Cardiac fibroblast (primary cell): ENCODE data around the gene SERPINA10.

Source experiments
- DNase-seq, 2 donors: peaks; one replicate each; pipeline versions ENCODE4 v3.0.0 to v3.0.0-alpha.2; 2010; ENCODE audit warnings: low read depth in 2 of 2
- H3K4me3 ChIP-seq, 2 donors: replicated peaks in 1 of 2; 1 replicate in 1 of 2; 2 replicates in 1 of 2; pipeline ENCODE4 v1.5.1; 2011; ENCODE audit warnings: low read depth in 2 of 2, low read length in 2 of 2, mild to moderate bottlenecking in 2 of 2, moderate library complexity in 1 of 2
- CTCF ChIP-seq: IDR thresholded peaks from one replicate; pipeline ENCODE4 v1.5.1; 2011; ENCODE audit warnings: low read depth, mild to moderate bottlenecking, low read length, inconsistent platforms

Gene SERPINA10

DNA sequence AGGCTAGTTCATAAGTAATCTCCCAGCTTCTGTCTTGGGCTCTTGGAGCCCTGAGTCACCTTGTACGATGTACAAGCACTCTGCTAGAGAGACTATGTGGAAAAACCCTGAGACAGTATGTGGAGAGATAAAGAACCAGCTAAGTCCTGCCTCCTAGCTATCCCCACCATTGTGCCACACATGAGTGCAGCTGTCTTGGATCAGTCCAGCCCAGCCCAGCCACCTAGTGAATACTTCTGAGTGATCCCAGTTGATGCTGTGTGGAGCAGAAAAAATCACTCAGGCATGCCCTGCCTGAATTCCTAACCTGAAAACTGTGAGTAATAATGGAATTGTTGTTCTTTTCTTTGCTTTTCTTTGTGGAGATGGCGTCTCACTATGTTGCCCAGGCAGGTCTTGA is 35.1 kb upstream of the SERPINA10 start:
- TF ChIP-seq CTCF, result no peak
- DNase-seq, result no peak
- H3K4me3 ChIP-seq, result no peak overlapping the region

DNA sequence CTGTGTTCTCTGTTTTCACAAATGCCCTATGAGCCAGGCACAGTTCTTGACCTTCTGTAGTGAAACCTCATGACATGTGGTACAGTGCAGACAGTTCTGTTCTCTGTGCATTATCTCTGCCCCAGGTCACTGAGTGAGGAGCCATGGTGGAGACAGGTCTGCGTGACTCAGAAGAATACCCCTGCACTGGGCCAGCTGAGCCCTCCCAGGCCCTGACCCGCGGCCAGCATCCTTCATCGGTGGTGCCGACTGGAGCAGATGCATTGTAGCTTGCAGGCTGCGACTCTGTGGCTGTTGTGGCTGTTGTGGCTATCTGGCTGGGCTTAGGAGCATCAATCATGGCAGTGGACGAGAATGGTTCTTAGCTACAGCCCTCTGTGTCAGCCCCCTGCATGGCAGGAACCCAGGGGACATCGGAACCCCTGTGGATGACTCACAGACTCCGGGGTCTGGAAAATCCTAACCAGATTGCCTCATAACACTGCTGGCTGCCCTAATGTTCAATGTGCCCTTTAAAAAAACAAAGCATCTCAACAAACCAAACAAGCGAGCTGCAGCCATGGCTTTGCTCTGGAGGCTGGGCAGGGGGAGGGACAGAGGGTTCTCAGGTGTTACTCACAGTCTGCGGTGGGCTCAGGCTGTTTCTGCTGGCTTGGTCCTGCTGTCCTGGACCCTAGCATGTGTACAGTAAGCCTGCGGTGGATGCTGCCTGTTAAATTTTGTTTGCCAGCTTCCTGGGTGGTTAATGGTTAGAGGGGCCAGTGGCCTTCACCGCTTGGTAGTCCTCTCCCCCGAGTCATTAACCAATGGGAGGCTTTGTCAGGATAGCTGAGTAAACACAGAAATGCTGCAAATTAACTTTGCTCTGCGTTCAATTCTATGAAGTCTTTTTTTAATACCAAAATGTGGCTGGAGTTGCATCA is 29.8 kb upstream of the SERPINA10 start, which contains the start of gene SERPINA6:
Gene SERPINA6 (minus strand): TSS at position 689 of the 923 bp plus-strand sequence. CDS start 8,688 bp downstream, outside the sequence.
- DNase-seq, result peak; percentile 14 to 74
- TF ChIP-seq CTCF, result no peak
- H3K4me3 ChIP-seq, result no peak within 1 kb of the TSS

DNA sequence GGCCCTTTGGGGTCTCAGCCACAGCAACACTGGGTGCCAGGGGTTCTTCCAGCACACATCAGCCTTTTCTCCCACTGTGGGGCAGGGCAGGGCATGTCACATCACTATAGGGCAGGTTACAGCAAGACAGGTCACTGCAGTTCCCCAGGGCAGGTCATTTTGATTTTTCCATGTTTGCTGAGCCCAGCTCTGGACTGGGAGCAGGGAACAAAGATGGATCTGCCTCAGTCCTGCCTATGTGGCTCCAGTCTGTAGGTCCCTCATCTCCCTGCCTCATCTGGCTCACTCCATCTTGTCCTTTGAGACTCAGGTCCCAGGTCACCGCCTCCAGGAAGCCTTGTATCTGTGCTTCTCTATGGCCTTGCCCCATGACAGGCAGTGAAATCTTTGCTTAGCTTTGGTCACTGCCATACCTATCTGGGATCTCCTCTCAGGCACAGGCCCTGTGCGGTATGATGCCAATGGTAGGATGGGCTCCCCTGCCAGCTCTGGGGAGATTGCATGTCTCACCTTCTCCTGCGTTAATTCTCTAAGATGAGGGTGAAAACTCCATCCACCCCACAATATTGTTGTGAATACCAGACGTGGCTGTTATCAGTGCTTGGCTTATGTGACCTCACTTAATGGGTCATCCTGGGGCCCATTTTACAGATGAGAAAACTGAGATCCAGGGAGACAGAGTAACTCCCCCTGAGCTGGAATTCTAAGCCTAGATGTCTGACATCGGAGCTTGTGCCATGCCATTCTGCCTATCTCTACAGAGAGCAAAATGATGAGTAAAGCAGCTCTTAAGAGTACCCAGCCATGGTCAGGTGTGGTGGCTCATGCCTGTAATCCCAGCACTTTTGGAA is 28.6 kb upstream of the SERPINA10 start:
- TF ChIP-seq CTCF, result no peak
- no peak overlapping the region for H3K4me3 ChIP-seq
- no peak for DNase-seq

- H3K4me3 ChIP-seq, result no peak overlapping the region
- no peak for TF ChIP-seq CTCF
- no peak for DNase-seq
Observed at GRCh38 chr14:94320243-94320642, 27.2 kb upstream of the SERPINA10 start.

DNA sequence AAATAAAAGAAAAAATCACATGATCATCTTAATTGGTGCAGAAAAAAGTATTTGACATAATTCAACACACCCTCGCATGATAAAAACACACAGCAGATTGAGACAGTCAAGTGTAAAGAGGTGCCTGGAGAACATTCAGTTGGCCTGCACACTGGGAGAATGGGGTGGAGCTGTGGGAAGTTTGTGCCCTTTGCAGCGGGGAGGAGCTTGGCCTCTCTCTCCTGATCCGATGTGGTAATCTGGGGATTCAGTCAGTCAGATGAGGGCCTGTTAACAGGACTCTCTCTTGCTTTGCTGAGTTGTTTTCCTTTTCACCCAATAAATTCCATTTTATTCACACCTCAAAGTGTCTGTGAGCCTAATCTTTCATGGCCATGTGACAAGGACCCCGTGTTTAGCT is 24.2 kb upstream of the SERPINA10 start:
- DNase-seq, result peak; percentile 23 to 71
- no peak for TF ChIP-seq CTCF
- H3K4me3 ChIP-seq, result no peak overlapping the region

- no peak for DNase-seq
- TF ChIP-seq CTCF, result no peak
- H3K4me3 ChIP-seq, result no peak overlapping the region
Observed at GRCh38 chr14:94316692-94317091, 23.6 kb upstream of the SERPINA10 start.
